Uterus (tissue), 2 donors: ENCODE results near the gene MAP1S.

Experiments
- POLR2A ChIP-seq, 2 donors: fragments of 450-650 bp; IDR thresholded peaks; one replicate each; pipeline ENCODE4 v1.6.1; 2016; ENCODE audit warnings: antibody characterized with exemption in 2 of 2, mild to moderate bottlenecking in 1 of 2, moderate library complexity in 1 of 2
- TF ChIP-seq, protein P1 (sequence below), 4 experiments: fragments of 200-600 bp in 2 of 4; fragments of 450-650 bp in 2 of 4; sonication (generic) in 2 of 4; IDR thresholded peaks; one replicate each; pipeline ENCODE4 v1.5.1; 2016 to 2019; ENCODE audit warnings: antibody characterized with exemption in 4 of 4, mild to moderate bottlenecking in 2 of 4, moderate library complexity in 1 of 4

- TF ChIP-seq, protein P1, sequence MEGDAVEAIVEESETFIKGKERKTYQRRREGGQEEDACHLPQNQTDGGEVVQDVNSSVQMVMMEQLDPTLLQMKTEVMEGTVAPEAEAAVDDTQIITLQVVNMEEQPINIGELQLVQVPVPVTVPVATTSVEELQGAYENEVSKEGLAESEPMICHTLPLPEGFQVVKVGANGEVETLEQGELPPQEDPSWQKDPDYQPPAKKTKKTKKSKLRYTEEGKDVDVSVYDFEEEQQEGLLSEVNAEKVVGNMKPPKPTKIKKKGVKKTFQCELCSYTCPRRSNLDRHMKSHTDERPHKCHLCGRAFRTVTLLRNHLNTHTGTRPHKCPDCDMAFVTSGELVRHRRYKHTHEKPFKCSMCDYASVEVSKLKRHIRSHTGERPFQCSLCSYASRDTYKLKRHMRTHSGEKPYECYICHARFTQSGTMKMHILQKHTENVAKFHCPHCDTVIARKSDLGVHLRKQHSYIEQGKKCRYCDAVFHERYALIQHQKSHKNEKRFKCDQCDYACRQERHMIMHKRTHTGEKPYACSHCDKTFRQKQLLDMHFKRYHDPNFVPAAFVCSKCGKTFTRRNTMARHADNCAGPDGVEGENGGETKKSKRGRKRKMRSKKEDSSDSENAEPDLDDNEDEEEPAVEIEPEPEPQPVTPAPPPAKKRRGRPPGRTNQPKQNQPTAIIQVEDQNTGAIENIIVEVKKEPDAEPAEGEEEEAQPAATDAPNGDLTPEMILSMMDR (IDR thresholded peaks at IDR 0.05), result no peak
- TF ChIP-seq POLR2A (IDR thresholded peaks at IDR 0.05), result no peak
Measured at GRCh38 chr19:17673937-17674799, 45.1 kb upstream of the MAP1S start.
